AG09309 (cell line): ENCODE results near the gene IFNA13.

ENCODE experiments used
- DNase-seq: peaks from one replicate; pipeline ENCODE4 v3.0.0-alpha.2; 2010; ENCODE audit warnings: low read depth
- H3K4me3 ChIP-seq: 2 replicates; pipeline ENCODE4 v1.5.1; 2011; ENCODE audit warnings: mild to moderate bottlenecking, low read depth, low read length, moderate library complexity; ENCODE audit not compliant: control insufficient read depth
- CTCF ChIP-seq: IDR thresholded peaks from 2 replicates; pipeline ENCODE4 v1.5.1; 2011; ENCODE audit warnings: mild to moderate bottlenecking, low read depth, low read length, inconsistent platforms; ENCODE audit not compliant: insufficient read depth, control insufficient read depth; ENCODE audit errors: missing control alignments

Gene IFNA13

GRCh38 chr9:21317956-21318923, 49.6 kb downstream of the IFNA13 start:
- no peak for DNase-seq
- peak; percentile 71 for TF ChIP-seq CTCF

More at GRCh38 chr9:21317956-21318923, 49.6 kb downstream of the IFNA13 start:
- H3K4me3 ChIP-seq = no peak overlapping the region
